HG03565 (cell line): ENCODE measurements around the gene TOE1.

ENCODE experiments used
- ATAC-seq: cut with Tn5 transposase; IDR thresholded peaks from one replicate; pipeline ENCODE4 v1.9.1; 2021; ENCODE audit warnings: mild to moderate bottlenecking, moderate library complexity; ENCODE audit not compliant: unreplicated experiment

TOE1 gene

GRCh38 chr1:45326627-45327623 is 13.0 kb upstream of the TOE1 start, which contains the start of gene HPDL:
TSS of gene HPDL (plus strand) at chr1:45326895. CDS start at chr1:45327149, 254 bp downstream.
- no peak for ATAC-seq

DNA sequence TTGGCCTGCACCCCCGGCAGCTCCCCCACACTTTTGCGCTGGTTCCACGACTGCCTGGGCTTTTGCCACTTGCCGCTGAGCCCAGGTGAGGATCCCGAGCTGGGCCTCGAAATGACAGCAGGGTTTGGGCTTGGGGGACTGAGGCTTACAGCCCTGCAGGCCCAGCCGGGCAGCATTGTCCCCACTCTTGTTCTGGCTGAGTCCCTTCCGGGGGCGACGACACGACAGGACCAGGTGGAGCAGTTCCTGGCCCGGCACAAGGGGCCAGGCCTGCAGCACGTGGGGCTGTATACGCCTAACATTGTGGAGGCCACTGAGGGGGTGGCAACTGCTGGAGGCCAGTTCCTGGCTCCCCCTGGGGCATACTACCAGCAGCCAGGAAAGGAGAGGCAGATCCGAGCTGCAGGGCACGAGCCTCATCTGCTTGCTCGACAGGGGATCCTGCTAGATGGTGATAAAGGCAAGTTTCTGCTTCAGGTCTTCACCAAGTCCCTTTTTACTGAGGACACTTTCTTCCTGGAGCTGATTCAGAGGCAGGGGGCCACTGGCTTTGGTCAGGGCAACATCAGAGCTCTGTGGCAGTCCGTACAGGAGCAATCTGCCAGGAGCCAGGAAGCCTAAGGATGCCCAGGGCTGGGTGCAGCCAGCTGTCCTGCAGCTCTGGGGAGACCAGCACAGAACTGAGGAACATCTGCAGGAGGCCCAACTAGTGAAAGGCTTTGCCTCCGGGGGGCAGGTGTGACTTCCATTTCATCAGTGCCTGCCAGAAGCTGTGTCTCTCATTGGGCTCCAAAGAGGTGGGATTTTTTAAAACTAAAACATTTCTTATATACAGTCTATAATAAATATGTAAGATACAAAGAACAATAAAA is 12.1 kb upstream of the TOE1 start:
- ATAC-seq: no peak

DNA sequence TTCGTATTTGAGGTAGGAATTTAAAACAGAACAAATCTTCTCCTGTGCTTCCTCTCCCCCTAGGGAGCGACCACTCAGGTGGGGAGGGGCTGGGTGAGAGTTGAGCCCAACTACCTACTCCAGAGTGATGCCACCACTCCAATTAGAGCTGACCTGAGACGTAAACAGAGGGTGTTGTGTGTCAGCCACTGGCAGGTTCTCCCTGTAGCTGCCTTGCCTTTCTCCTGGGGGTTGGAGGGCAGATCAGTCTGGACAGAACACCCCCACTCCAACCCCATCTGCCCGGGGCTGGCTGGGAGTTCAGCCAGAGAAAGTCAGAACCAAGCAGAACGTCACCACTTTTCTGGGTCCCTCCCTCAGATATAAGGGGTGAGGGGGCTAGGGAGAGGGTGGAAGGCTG is 11.3 kb upstream of the TOE1 start:
- ATAC-seq: no peak

DNA sequence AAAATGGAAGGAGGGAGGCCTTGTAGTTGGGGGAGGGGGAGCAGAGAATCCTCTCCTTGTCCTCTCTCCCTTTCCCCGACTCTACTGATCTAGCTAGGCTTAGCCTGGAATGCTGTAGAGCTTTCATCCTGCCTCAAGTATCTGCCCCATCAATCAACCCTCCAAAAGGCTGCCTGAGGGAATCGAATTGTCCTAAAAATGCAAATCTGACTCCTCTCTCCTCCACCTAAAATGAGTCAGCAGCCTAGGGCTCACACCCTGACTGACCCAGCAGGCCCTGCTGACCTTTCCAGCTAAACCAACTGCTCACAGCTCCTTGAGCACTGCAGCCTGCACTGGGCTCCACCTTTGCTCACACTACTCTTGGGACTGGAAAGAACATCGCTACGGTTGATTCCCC is 10.5 kb upstream of the TOE1 start:
- ATAC-seq: no peak

GRCh38 chr1:45331436-45332345 is 8.3 kb upstream of the TOE1 start:
- no peak for ATAC-seq

DNA sequence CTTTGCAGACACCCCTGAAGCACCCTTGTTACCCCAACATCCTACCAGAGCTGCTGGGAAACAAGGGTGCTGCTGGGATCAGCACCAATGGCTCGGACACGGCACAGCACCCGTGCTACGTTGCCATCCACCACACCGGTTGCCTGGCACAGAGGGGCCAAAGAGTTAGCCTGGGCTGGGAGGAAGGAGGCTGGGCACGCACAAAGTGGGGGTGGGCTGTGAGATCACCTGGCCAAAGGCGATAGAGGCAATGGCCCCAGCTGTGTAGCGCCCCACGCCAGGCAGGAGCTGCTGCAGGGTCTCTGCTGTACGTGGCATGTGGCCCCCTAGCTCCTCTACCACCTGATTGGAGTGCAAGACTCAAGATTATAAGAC is 7.6 kb upstream of the TOE1 start:
- no peak for ATAC-seq

DNA sequence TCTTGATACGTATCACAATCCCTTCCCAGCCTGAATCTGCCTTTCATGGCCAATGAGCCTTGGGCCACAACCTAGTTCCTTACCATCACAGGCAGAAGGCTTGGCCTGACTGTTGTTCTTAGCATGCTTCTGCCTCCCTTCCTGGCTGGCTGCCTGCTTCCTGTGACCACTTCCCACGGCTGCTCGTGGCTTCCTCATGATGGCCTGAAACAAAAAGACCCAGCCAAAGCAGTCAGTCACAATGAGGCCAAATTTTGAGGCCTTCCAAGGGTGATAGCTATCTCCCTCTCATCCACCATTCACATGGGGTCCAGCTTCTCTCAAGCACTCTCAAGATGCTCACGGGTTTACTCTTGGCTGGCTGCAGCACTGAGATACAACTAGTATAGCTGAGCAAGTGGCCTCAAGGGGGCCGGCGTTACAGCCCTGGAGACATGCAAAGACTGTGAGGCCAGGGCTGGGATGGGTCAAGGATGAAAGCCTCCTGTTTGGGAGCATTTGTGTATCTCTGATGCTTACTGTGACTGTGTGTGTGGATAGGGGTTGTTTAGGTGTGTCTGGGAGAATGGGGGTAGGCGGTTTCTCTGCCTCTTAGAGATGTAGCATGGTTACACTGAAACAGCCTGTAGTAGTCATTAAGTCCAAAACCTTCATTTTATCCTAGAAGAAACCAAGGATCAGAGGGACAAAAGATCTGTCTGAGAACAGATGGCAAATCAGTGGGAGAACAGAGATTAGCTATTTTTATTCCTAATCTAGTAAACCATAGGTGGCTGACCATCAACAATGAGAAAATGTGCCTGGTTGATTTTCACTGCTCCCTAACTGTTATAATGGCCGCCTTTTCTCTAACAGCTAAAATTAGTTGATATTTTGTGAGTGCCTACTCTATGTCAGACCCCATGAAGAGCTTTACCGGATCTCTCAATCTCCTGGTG is 5.4 kb upstream of the TOE1 start:
- ATAC-seq: no peak

DNA sequence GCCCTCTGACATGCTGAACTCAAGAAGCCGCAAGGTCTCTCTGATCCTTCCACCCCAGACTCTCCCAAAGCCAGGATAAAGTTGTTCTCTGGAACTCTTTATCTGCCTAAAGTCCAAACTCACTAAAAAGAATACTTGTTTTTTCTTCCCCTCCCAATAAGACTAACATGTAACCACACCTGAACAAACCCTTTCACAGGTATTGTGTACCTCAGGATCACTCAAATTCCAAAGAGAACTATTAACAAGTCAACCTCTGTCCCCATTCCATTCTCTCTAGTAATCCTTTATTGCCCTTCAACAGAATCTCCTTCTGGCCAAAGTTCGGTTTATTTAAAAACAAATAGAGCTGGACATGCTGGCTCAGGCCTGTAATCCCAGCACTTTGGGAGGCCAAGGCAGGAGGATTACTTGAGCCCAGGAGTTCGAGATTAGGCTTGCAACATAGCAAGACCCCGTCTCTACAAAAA is 4.1 kb upstream of the TOE1 start:
- ATAC-seq: no peak

DNA sequence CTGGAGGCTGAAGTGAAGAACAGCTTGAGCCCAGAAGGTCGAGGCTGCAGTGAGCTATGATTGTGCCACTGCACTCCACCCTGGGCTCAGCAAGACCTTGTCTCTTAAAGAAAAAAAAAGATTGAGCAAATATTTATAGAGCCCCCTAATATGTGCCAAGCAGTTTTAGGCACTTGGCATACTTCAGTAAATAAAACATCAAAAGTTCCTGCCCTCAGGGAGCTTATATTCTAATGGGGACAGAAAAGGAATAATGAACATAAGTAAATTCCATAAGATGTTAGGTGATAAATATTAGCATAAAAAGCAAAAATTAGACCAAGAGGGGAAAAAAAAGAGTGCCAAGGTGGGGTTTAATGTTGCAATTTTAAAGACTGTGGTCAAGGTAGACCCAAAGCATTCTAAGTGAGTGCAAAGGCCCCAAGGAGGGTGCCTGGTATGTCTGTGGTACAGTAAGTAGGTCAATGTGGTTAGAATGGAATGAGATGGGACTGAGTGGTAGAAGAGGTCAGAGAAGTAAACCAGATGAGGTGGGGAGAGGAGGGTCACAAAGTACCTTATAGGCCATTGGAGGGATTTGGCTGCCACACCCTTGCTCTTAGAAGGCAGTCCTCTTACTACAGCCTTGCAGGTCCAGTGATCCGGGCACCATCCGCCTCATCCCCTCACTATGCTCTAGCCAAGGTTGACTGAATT is 2.2 kb upstream of the TOE1 start:
- ATAC-seq: no peak

- no peak for ATAC-seq
Observed at GRCh38 chr1:45340816-45341466, 971 bp downstream of the TOE1 start.

DNA sequence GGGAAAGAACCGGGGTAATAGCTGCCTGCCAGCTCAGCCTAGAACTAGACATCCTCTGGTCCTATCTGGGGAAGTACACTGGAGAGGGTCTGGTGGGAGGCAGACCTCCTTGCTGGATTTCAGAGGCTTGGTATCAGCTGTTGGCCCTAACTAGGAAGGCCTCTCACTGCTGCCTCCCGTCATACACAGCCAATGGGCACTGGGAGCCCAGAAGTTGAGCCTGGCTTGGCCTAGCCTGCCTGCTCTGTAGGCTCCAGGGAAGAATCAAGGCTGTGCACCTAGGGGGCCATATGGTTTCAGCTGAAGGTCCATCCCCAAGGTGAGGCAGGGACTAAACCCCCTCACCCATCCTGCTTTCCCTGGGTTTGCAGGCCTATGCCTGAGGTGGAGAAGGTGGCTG is 4.5 kb downstream of the TOE1 start:
- no peak for ATAC-seq

GRCh38 chr1:45345014-45345413 is 5.0 kb downstream of the TOE1 start:
- ATAC-seq: no peak

- ATAC-seq: no peak
Observed at GRCh38 chr1:45346473-45346872, 6.5 kb downstream of the TOE1 start.

- ATAC-seq: no peak
Observed at GRCh38 chr1:45348020-45348419, 8.1 kb downstream of the TOE1 start.

GRCh38 chr1:45348609-45348965 is 8.6 kb downstream of the TOE1 start:
- no peak for ATAC-seq

- ATAC-seq: no peak
Observed at GRCh38 chr1:45348966-45349677, 9.2 kb downstream of the TOE1 start.

- ATAC-seq: no peak
Observed at GRCh38 chr1:45351508-45351907, 11.5 kb downstream of the TOE1 start.

DNA sequence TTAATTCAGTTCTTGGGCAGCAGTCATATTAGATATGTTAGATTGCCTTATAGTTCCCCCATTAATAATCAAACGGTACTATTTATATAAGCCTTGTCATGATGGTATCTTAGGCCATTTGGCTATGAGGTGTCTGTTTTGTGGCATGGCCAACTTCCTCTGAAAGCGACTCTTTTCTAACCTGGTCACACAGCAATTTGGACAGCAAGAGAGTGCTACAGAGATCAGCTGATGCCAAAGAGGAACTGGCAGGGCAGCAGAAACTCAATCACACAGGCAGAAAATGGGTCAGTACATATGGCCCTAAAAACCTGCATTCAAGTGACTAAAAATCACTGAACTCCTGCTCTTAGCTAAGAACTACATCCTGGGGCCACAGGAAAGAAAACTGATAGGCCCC is 13.7 kb downstream of the TOE1 start:
- no peak for ATAC-seq
